Measurements from ENCODE around the gene CPN2. TPM values are rescaled to one million over a fixed set of nuclear protein-coding genes. Genes with fewer than 3 reads are reported as not detected.
A peak's percentile ranks its signal among the peaks of the same experiment; 100 is the strongest.

Gene CPN2
- total RNA-seq, 2 experiments from 2014 or later, result not detected

DNA sequence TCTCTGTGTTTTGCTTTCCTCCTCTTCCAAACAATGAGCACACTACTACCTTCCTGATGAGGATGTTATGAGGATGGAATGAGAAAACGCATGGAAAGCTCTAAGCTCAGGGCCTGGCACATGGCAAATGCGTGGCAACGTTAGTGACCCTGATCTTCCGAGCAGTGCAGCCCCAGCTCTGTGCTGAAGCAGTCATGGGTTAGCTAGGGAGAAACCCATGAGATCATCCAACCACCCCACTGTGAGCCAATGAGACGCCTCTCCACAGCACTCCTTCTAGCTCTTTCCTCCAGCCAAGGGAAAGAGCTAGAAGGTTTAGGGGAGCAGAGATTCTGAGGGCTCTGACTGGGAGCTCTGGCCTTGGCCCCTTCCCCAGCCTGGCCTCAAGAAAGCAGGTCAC, 4.5 kb downstream of the CPN2 start:
- peaks cover 2% of the 10 kb centered on the region for H3K4me1 Mint-ChIP-seq (ENCODE audit: low read depth)
- intact Hi-C loops (cut with micrococcal nuclease), result no loop called here
- ChIA-PET CTCF (interaction anchor here (2.2 to 5.8 kb wide), 2 partner anchors 12 to 31 kb away, joined by 6 to 92 read pairs; no protein-coding TSS in a partner anchor), POLR2A (no interaction called here)
- no peak for DNase-seq
- no peak overlapping the region for H3K27ac Mint-ChIP-seq
- H3K4me3 Mint-ChIP-seq, result no peak overlapping the region
- no peaks in the 10 kb centered on the region for H3K36me3 Mint-ChIP-seq
- H3K27me3 Mint-ChIP-seq, result no peaks in the 10 kb centered on the region
- H3K9me3 Mint-ChIP-seq, result no peaks in the 10 kb centered on the region

DNA sequence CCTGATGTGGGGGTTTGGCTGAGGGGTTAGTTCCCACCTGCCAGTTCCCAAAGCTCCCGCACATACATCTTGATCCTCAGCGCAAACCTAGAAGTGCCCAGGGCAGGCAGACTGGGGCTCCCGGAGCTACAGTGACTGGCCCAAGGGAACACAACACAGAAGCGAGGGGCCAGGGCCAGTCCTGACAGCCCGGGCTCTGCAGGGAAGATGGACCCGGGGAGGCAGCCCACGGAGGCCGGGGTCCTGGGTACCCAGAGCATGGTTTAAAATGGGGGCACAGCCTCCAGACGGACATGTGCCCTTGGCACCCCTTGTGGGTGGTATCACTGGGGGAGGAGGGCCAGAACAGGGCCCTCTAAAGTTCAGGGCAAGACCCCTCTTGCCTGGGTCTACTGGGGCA, 5.1 kb downstream of the CPN2 start:
- intact Hi-C loops (cut with micrococcal nuclease), result no loop called here
- DNase-seq, result no peak
- CTCF ChIA-PET, result interaction anchor here (1.5 to 5.8 kb wide), 7 partner anchors 12 to 126 kb away, joined by 3 to 92 read pairs (median 29); partner anchors contain the start of gene GP5
- Mint-ChIP-seq H3K4me1 (ENCODE audit: low read depth) (peaks cover 2% of the 10 kb centered on the region), H3K9me3 (no peaks in the 10 kb centered on the region), H3K27me3 (no peaks in the 10 kb centered on the region), H3K36me3 (no peaks in the 10 kb centered on the region), H3K4me3 (no peak overlapping the region), H3K27ac (no peak overlapping the region)
- POLR2A ChIA-PET, result no interaction called here

DNA sequence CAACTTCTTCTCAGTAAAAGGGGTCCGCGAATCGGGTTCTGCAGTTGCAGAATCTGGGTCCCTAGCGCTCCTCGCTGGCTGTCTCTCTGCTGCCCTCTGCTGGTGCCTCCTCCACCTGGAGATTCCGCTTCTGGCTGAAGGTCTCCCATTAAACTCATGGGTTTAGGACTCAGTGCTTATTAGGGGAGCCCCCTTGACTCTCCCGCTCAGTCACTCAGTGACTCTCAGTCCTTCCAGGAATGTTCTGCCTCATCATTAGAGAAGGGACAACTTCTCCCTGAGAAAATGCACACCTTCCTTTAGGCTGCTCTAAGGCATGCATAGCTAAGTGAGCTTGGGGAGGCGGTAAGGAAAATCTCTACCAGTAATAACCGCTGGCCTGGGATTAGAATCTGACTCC, 7.1 kb downstream of the CPN2 start:
- Mint-ChIP-seq H3K27me3 (no peaks in the 10 kb centered on the region), H3K36me3 (no peaks in the 10 kb centered on the region), H3K27ac (no peak overlapping the region), H3K9me3 (no peaks in the 10 kb centered on the region), H3K4me3 (no peak overlapping the region), H3K4me1 (ENCODE audit: low read depth) (peaks cover 2% of the 10 kb centered on the region)
- POLR2A ChIA-PET, result no interaction called here
- peak; percentile 77 for DNase-seq
- intact Hi-C loops (cut with micrococcal nuclease), result no loop called here
- CTCF ChIA-PET, result interaction anchor here (0.6 to 5.8 kb wide), 39 partner anchors 10 to 1405 kb away, joined by 3 to 92 read pairs (median 4); partner anchors contain the start of gene GP5

DNA sequence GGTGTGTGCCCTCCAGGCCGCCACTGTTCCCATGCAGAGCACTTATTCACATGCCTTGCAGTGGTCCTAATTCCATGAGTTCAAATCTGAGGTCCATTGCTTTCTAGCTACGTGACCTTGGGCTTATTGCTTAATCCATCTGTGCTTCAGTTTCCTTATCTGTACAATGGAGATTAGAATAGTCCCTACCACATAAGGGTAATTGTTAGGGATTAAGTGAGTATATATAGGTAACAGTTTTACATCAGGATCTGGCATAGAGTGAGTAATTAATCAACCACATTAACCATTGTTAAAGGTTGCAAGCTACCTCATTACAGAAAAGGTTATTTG, 7.6 kb downstream of the CPN2 start:
- Mint-ChIP-seq H3K27me3 (no peaks in the 10 kb centered on the region), H3K27ac (no peak overlapping the region), H3K36me3 (no peaks in the 10 kb centered on the region), H3K9me3 (no peaks in the 10 kb centered on the region), H3K4me3 (no peak overlapping the region), H3K4me1 (ENCODE audit: low read depth) (peaks cover 2% of the 10 kb centered on the region)
- CTCF ChIA-PET, result interaction anchor here (0.6 to 5.8 kb wide), 34 partner anchors 9 to 1405 kb away, joined by 3 to 92 read pairs (median 4); partner anchors contain the start of gene GP5
- intact Hi-C loops (cut with micrococcal nuclease), result no loop called here
- DNase-seq, result no peak
- POLR2A ChIA-PET, result no interaction called here

DNA sequence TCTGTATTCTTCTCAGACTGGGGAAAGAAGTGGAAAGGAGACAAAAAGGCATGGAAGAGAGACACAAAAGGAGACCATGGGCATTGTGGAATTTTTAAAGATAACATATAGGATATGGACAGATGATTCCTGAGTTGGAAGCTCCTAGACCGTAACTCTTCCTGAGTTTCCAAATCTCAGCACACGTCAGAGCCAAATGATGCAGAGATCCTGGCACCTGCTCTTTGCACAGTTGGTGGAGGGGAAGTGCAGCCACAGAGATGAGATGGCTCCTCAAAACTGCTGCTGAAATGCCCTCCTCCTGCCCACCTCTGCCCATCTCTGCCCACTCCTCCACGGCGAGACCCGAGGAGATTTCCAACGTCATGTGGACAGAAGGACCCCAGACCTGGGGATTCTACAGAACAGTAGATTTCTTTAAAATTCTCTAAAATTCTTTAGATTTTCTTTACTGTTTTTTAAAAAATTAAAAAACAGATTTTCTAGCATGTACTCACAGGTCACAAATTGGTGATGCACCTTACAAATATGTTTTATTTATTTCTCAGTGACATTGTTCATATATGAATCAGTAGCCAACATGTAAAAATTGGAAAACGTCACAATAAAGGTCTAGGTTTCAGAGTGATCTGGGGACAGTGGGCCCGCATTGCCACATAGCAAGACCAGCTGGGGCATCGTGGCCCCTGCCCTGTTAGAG, 8.1 kb downstream of the CPN2 start:
- Mint-ChIP-seq H3K9me3 (no peaks in the 10 kb centered on the region), H3K36me3 (no peaks in the 10 kb centered on the region), H3K4me3 (no peak overlapping the region), H3K4me1 (ENCODE audit: low read depth) (peaks cover 2% of the 10 kb centered on the region), H3K27me3 (no peaks in the 10 kb centered on the region), H3K27ac (no peak overlapping the region)
- CTCF ChIA-PET, result interaction anchor here (0.7 to 5.8 kb wide), 32 partner anchors 9 to 713 kb away, joined by 3 to 92 read pairs (median 4); partner anchors contain the start of gene GP5
- intact Hi-C loops (cut with micrococcal nuclease), result no loop called here
- POLR2A ChIA-PET, result no interaction called here
- no peak for DNase-seq

DNA sequence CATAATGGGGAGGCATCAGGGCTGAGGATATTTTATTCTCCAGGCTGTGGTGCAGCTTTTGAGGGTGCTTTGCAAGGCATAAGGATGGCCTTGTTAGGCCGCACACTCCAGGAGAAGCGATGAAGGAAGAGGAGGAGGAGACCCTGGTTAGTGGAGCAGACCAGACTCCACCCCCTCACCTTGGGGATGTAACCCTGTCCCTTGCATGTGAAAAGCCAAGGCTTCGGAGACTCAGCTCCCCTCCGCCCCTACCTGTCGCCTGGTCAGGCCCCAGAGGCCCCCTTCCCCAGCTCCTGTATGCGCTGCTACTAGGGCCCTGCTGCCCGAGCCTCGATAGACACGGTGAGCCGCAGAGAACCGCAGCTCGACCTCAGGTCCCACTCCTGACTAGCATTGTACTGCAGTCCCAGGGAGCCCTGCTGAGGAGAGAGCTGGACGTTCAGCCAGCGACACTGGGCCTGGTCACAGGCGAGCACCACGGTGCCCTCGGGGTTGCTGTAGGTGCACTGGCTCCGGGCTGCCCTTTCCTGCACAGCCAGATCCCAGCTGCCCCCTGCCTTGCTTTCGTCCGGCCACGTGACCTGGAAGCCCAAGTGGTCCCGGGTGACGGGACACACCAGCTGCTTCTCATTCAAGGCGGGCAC, 10.2 kb downstream of the CPN2 start:
- ChIA-PET CTCF (no interaction called here), POLR2A (interaction anchor here (0.6 kb wide), 1 partner anchor 70 kb away, joined by 3 read pairs; no protein-coding TSS in a partner anchor)
- no peaks in the 10 kb centered on the region for H3K36me3 Mint-ChIP-seq
- H3K27ac Mint-ChIP-seq, result no peak overlapping the region
- peaks cover 2% of the 10 kb centered on the region for H3K4me1 Mint-ChIP-seq (ENCODE audit: low read depth)
- H3K27me3 Mint-ChIP-seq, result peaks cover 2% of the 10 kb centered on the region
- no peak for DNase-seq
- intact Hi-C loops (cut with micrococcal nuclease), result no loop called here
- H3K9me3 Mint-ChIP-seq, result no peaks in the 10 kb centered on the region
- H3K4me3 Mint-ChIP-seq, result no peak overlapping the region

DNA sequence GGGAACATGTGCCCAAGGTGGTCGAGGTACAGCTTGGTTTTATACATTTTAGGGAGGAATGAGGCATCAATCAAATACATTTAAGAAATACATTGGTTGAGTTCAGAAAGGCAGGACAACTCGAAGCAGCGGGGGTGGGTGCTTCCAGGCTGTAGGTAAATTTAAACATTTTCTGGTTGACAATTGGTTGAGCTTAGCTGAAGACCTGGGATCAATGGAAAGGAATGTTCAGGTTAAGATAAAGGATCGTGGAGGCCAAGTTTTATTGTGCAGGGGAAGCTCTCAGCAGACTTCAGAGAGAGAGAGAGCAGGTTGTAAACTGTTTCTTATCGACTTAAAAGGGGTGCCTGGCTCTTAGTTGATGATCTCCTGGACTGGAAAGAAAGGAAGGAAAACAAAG, 11.3 kb downstream of the CPN2 start:
- H3K27me3 Mint-ChIP-seq, result peaks cover 2% of the 10 kb centered on the region
- no peak overlapping the region for H3K27ac Mint-ChIP-seq
- POLR2A ChIA-PET, result no interaction called here
- H3K4me1 Mint-ChIP-seq (ENCODE audit: low read depth), result peaks cover 2% of the 10 kb centered on the region
- no peaks in the 10 kb centered on the region for H3K36me3 Mint-ChIP-seq
- no peak for DNase-seq
- no peaks in the 10 kb centered on the region for H3K9me3 Mint-ChIP-seq
- H3K4me3 Mint-ChIP-seq, result no peak overlapping the region
- CTCF ChIA-PET, result no interaction called here
- intact Hi-C loops (cut with micrococcal nuclease), result loop anchor here (10.0 kb wide), 2 partner anchors 295 to 915 kb away; partner anchors contain the start of gene TMEM44

DNA sequence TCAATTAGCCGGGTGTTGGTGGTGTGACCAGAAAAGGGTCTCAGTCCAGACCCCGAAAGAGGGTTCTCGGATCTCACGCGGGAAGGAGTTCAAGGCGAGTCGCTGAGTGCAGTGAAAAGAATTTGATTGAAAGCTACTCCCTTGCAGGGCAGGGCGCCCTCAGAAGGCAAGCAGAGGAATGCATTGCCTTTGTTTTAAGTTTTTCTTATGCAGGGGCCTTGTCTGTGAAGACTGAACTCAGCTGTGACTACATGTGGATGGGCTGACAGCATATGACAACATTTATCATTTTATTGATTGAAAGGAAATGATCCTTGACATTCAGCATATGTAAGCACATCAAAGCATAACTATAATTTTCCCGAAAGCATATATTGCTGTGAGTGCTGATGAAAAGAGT, 11.8 kb downstream of the CPN2 start:
- POLR2A ChIA-PET, result no interaction called here
- Mint-ChIP-seq H3K4me3 (no peak overlapping the region), H3K36me3 (no peaks in the 10 kb centered on the region), H3K9me3 (no peaks in the 10 kb centered on the region), H3K27ac (no peak overlapping the region), H3K27me3 (peaks cover 2% of the 10 kb centered on the region), H3K4me1 (ENCODE audit: low read depth) (peaks cover 2% of the 10 kb centered on the region)
- DNase-seq, result no peak
- intact Hi-C loops (cut with micrococcal nuclease), result loop anchor here (10.0 kb wide), 2 partner anchors 295 to 915 kb away; partner anchors contain the start of gene TMEM44
- CTCF ChIA-PET, result interaction anchor here (1.3 kb wide), 1 partner anchor 66 kb away, joined by 4 read pairs; no protein-coding TSS in a partner anchor

DNA sequence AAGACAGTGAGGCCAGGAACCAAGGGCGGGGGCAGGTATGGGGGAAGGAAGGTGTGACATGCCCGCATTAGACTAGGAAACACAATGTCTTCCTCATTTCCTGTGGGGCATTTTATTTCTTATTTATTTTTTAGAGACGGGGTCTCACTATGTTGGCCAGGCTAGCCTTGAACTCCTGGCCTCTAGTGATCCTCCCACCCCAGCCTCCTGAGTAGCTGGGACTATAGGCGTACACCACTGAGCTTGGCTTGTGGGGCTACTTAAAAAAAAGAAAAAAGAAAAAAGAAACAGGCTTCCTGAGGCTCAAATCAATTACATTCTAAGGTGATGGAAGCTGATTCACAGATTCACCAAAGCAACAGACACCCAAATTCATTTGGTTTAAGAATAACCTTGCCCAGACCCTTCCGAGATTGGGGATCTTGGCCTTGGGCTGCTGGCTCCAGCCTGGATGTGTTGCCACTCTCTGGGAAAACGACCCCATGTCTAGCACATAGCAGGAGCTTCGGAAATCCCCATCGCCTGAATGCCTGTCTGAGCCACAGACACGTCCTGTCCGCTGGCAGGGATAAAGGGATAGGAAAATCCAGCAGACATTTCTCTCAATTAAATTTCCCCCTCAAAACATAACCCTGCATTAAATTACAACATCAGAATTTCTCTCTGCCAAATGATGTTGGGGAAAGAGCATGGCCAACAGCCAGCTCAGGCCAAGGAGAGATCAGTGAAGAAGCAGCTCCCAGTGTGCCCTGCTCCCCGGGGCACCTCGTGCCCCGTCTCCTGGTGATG, 13.0 kb downstream of the CPN2 start:
- Mint-ChIP-seq H3K4me1 (ENCODE audit: low read depth) (peaks cover 2% of the 10 kb centered on the region), H3K9me3 (no peaks in the 10 kb centered on the region), H3K27ac (no peak overlapping the region), H3K36me3 (no peaks in the 10 kb centered on the region), H3K4me3 (no peak overlapping the region), H3K27me3 (peaks cover 11% of the 10 kb centered on the region)
- ChIA-PET POLR2A (no interaction called here), CTCF (interaction anchor here (1.1 to 1.3 kb wide), 2 partner anchors 66 to 67 kb away, joined by 3 to 4 read pairs; no protein-coding TSS in a partner anchor)
- DNase-seq, result no peak
- intact Hi-C loops (cut with micrococcal nuclease), result loop anchor here (10.0 kb wide), 2 partner anchors 297 to 917 kb away; partner anchors contain the start of gene TMEM44

DNA sequence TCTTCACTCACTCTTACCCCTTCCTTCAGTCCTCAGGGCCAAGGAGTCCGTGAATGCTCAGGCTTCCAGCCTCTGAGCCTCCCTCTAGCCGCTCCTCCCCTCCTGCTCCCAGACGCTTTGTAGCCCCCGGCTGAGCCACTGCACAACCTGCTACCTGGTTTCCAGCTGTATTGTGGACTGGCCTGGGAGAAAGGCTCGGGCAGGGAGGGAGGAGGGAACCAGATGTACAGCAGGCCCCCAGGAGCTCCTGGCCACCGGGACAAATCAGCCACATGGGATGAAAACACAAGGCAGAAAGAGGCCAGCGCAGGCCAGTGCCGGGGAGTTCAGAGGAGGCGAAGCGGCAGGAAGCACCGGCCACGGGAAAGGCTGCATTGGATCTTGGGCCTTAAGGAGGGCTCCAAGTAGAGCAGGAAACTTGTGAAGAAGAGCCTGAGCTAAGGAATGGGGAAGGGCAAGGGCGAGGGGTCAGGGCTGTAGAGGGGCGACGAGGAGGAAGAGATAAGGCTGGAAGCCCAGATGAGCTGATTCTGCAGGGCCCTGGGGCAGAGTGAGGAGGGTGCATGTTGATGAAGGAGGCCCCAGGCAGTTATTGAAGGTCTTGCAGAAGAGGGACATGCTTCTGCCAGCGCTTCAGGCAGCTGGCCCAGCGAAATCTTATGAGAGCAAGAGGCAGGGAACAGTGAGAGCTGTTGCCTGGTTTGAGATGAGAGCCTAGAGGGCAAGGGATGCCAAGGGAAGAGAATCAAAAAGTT, 14.3 kb downstream of the CPN2 start:
- H3K4me3 Mint-ChIP-seq, result no peak overlapping the region
- no peak for DNase-seq
- POLR2A ChIA-PET, result no interaction called here
- H3K9me3 Mint-ChIP-seq, result no peaks in the 10 kb centered on the region
- H3K36me3 Mint-ChIP-seq, result no peaks in the 10 kb centered on the region
- H3K27me3 Mint-ChIP-seq, result peaks cover 23% of the 10 kb centered on the region
- H3K4me1 Mint-ChIP-seq (ENCODE audit: low read depth), result peaks cover 5% of the 10 kb centered on the region
- CTCF ChIA-PET, result interaction anchor here (1.5 to 4.7 kb wide), 4 partner anchors 8 to 258 kb away, joined by 4 to 106 read pairs (median 48); no protein-coding TSS in a partner anchor
- intact Hi-C loops (cut with micrococcal nuclease), result loop anchor here (10.0 kb wide), 2 partner anchors 298 to 918 kb away; partner anchors contain the start of gene TMEM44
- H3K27ac Mint-ChIP-seq, result no peak overlapping the region

DNA sequence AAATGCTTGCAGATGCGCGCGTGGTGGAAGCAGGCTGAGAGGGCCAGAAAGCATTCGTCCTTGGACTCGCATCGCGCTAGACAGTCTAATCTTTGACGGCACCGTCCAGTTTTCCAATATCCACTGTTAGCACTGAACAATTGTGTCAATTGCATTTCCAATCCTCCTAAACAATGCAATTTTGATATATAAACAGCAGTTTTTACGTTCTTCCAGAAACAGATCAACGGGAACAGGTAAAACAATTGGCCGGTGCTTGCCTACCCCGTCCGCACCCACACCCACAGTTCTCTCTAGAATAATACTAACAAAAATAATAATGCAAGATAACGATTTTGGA, 17.2 kb downstream of the CPN2 start:
- intact Hi-C loops (cut with micrococcal nuclease), result loop anchor here (1.0 to 10.0 kb wide), 5 partner anchors 70 to 921 kb away; partner anchors contain the start of gene TMEM44
- peaks cover 5% of the 10 kb centered on the region for H3K4me1 Mint-ChIP-seq (ENCODE audit: low read depth)
- H3K36me3 Mint-ChIP-seq, result no peaks in the 10 kb centered on the region
- H3K9me3 Mint-ChIP-seq, result no peaks in the 10 kb centered on the region
- ChIA-PET POLR2A (interaction anchor here (1.0 kb wide), 1 partner anchor 64 kb away, joined by 3 read pairs; no protein-coding TSS in a partner anchor), CTCF (interaction anchor here (0.6 to 4.7 kb wide), 22 partner anchors 9 to 678 kb away, joined by 3 to 106 read pairs (median 4); partner anchors contain the start of gene GP5)
- peaks cover 25% of the 10 kb centered on the region for H3K27me3 Mint-ChIP-seq
- H3K4me3 Mint-ChIP-seq, result peak overlapping the region; percentile 65
- no peak for DNase-seq
- no peak overlapping the region for H3K27ac Mint-ChIP-seq

All from activated CD4-positive, alpha-beta memory T cell treated with anti-CD3 and anti-CD28 coated beads for 36 hours (primary cell).